ENCODE measurements around the gene SCML1. TPM values are rescaled to one million over a fixed set of nuclear protein-coding genes. Genes with fewer than 3 reads are reported as not detected.
"Not testable (repeated sequence)": the region's sequence is repeated elsewhere in the genome, so short reads cannot be mapped to it uniquely, and the experiment has no call there.

SCML1 gene
- total RNA-seq, 2 experiments from 2014 or later, result 0.99 to 1.8 TPM

- POLR2A ChIA-PET, result no interaction called here
- CTCF ChIA-PET, result no interaction called here
These were observed 857 bp downstream of the SCML1 start for GRCh38 chrX:17737986-17738713.

- ChIA-PET POLR2A (no interaction called here), CTCF (no interaction called here)
These were observed 1.6 kb downstream of the SCML1 start for GRCh38 chrX:17738737-17739535.

- ChIA-PET POLR2A (no interaction called here), CTCF (no interaction called here)
These were observed 3.1 kb downstream of the SCML1 start for GRCh38 chrX:17740137-17741122.

- CTCF ChIA-PET, result no interaction called here
- POLR2A ChIA-PET, result no interaction called here
These were observed 3.8 kb downstream of the SCML1 start for GRCh38 chrX:17741123-17741511.

- CTCF ChIA-PET, result no interaction called here
- POLR2A ChIA-PET, result no interaction called here
These were observed 6.6 kb downstream of the SCML1 start for GRCh38 chrX:17743913-17744312.

GRCh38 chrX:17744896-17745523 lies 7.7 kb downstream of the SCML1 start:
- ChIA-PET POLR2A (no interaction called here), CTCF (no interaction called here)

- ChIA-PET POLR2A (no interaction called here), CTCF (no interaction called here)
These were observed 10.4 kb downstream of the SCML1 start for GRCh38 chrX:17747692-17748091.

- CTCF ChIA-PET, result no interaction called here
- POLR2A ChIA-PET, result no interaction called here
These were observed 11.4 kb downstream of the SCML1 start for GRCh38 chrX:17748684-17749083.

- POLR2A ChIA-PET, result no interaction called here
- CTCF ChIA-PET, result no interaction called here
These were observed 13.1 kb downstream of the SCML1 start for GRCh38 chrX:17750436-17750835.

GRCh38 chrX:17758382-17758781 lies 21.1 kb downstream of the SCML1 start:
- ChIA-PET POLR2A (no interaction called here), CTCF (no interaction called here)

- POLR2A ChIA-PET, result no interaction called here
- CTCF ChIA-PET, result no interaction called here
These were observed 22.7 kb downstream of the SCML1 start for GRCh38 chrX:17759990-17760389.

- POLR2A ChIA-PET, result no interaction called here
- CTCF ChIA-PET, result no interaction called here
These were observed 30.4 kb downstream of the SCML1 start for GRCh38 chrX:17767734-17768133.

- POLR2A ChIA-PET, result no interaction called here
These were observed 31.7 kb downstream of the SCML1 start for GRCh38 chrX:17768997-17769396.

GRCh38 chrX:17769701-17770269 lies 32.5 kb downstream of the SCML1 start:
- POLR2A ChIA-PET, result no interaction called here
- CTCF ChIA-PET, result no interaction called here

More at GRCh38 chrX:17768997-17769396, 31.7 kb downstream of the SCML1 start:
- CTCF ChIA-PET, result no interaction called here

GRCh38 chrX:17773221-17773876 lies 36.1 kb downstream of the SCML1 start:
- CTCF ChIA-PET, result no interaction called here
- POLR2A ChIA-PET, result no interaction called here

GRCh38 chrX:17774053-17774452 lies 36.8 kb downstream of the SCML1 start:
- CTCF ChIA-PET, result no interaction called here
- POLR2A ChIA-PET, result no interaction called here

GRCh38 chrX:17778997-17779396 lies 41.7 kb downstream of the SCML1 start:
- ChIA-PET CTCF (no interaction called here), POLR2A (no interaction called here)

- CTCF ChIA-PET, result no interaction called here
- POLR2A ChIA-PET, result no interaction called here
These were observed 42.1 kb downstream of the SCML1 start for GRCh38 chrX:17779434-17779833.

GRCh38 chrX:17786554-17787347 lies 49.5 kb downstream of the SCML1 start:
- CTCF ChIA-PET, result not testable (repeated sequence)

More at GRCh38 chrX:17786554-17787347, 49.5 kb downstream of the SCML1 start:
- POLR2A ChIA-PET, result not testable (repeated sequence)

Data from activated CD8-positive, alpha-beta memory T cell treated with anti-CD3 and anti-CD28 coated beads for 36 hours (primary cell).